ENCODE measurements around the gene ZMYM3. TPM values are rescaled to one million over a fixed set of nuclear protein-coding genes. Genes with fewer than 3 reads are reported as not detected.

ZMYM3 gene
- total and polyA plus RNA-seq, 12 donors = 23.0 to 77.3 (median 37.9) TPM

GRCh38 chrX:71236836-71237235 lies 17.1 kb downstream of the ZMYM3 start:
- intact Hi-C loops (cut with DNase I) = no loop called here
- no peaks in the 10 kb centered on the region for H3K27me3 ChIP-seq
- H3K36me3 ChIP-seq (replicated peaks in 1 of 2) = peaks cover 0 to 15% of the 10 kb centered on the region in 2 donors
- TF ChIP-seq CTCF (IDR thresholded peaks at IDR 0.05) (no peak), POLR2A (IDR thresholded peaks at IDR 0.05) (no peak)
- H3K9me3 ChIP-seq (replicated peaks in 1 of 3) = no peaks in the 10 kb centered on the region
- no peak overlapping the region for H3K27ac ChIP-seq
- no peak for DNase-seq
- 76 to 83% (median 82%) methylated on average over 1 of the region's 1 CpG; no CpG with 5 or more reads in 1 of the 4 donors for WGBS, 4 donors
- H3K4me3 ChIP-seq = no peak overlapping the region
- no peaks in the 10 kb centered on the region for H3K4me1 ChIP-seq (replicated peaks in 1 of 2)

GRCh38 chrX:71235482-71235881 lies 18.5 kb downstream of the ZMYM3 start:
- H3K9me3 ChIP-seq (replicated peaks in 1 of 3) = no peaks in the 10 kb centered on the region
- no peaks in the 10 kb centered on the region for H3K4me1 ChIP-seq (replicated peaks in 1 of 2)
- DNase-seq = no peak
- intact Hi-C loops (cut with DNase I) = no loop called here
- H3K36me3 ChIP-seq (replicated peaks in 1 of 2) = peaks cover 0 to 4% of the 10 kb centered on the region in 2 donors
- WGBS, 4 donors = 69 to 86% (median 80%) methylated on average over 3 of the region's 3 CpGs
- TF ChIP-seq CTCF (IDR thresholded peaks at IDR 0.05) (no peak), POLR2A (IDR thresholded peaks at IDR 0.05) (no peak)
- no peaks in the 10 kb centered on the region for H3K27me3 ChIP-seq
- no peak overlapping the region for H3K27ac ChIP-seq
- H3K4me3 ChIP-seq = no peak overlapping the region

DNA sequence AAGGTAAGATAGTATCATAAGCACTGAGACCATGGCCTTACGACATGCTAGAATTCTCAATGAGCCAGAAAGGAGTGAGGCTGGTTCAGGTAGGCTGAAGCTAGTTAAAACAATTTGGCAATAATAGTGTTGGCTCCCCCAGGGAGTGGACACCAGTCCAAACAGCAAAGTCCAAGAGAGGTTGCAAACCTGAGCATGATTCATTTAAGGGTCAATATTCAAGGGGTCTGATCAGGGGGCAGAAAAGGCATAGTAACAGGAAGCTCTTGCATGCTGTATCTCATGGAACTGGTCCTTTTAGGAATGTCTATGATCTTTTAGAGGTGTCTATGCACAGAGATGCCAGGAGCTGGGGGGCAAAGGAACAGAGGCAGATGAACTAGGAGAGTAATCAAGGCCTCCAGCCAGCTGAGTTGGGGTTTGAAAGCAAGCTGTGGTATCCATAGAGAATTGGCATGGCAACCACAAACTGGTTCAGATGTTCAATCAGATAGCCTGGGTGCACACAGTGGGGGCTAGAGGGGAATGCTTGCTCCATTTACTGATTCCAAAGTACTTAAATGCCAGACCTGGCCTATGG lies 25.8 kb downstream of the ZMYM3 start:
- Histone ChIP-seq H3K27me3 (no peaks in the 10 kb centered on the region), H3K9me3 (replicated peaks in 1 of 3) (no peaks in the 10 kb centered on the region), H3K27ac (no peak overlapping the region), H3K4me1 (replicated peaks in 1 of 2) (no peaks in the 10 kb centered on the region), H3K36me3 (replicated peaks in 1 of 2) (no peaks in the 10 kb centered on the region), H3K4me3 (no peak overlapping the region)
- no peak for TF ChIP-seq POLR2A (IDR thresholded peaks at IDR 0.05)
- intact Hi-C loops (cut with DNase I) = no loop called here
- WGBS, 4 donors = 86 to 100% (median 89%) methylated on average over 1 of the region's 1 CpG
- DNase-seq = no peak

- no peaks in the 10 kb centered on the region for H3K4me1 ChIP-seq (replicated peaks in 1 of 2)
- 68 to 89% (median 81%) methylated on average over 2 to 5 of the region's 5 CpGs for WGBS, 4 donors
- H3K9me3 ChIP-seq (replicated peaks in 1 of 3) = no peaks in the 10 kb centered on the region
These were observed 26.4 kb downstream of the ZMYM3 start for GRCh38 chrX:71227370-71228062.

More at GRCh38 chrX:71227370-71228062, 26.4 kb downstream of the ZMYM3 start:
- TF ChIP-seq CTCF (IDR thresholded peaks at IDR 0.05) (no peak), POLR2A (IDR thresholded peaks at IDR 0.05) (no peak)
- no peak for DNase-seq
- intact Hi-C loops (cut with DNase I) = no loop called here
- Histone ChIP-seq H3K27me3 (no peaks in the 10 kb centered on the region), H3K4me3 (no peak overlapping the region), H3K27ac (no peak overlapping the region), H3K36me3 (replicated peaks in 1 of 2) (no peaks in the 10 kb centered on the region)

Measured in adrenal gland (tissue), 12 donors.